CD14-positive monocyte (primary cell): ENCODE measurements around the gene KIF26A. TPM values are rescaled to one million over a fixed set of nuclear protein-coding genes. Genes with fewer than 3 reads are reported as not detected.

Experiments
- DNase-seq, 3 donors: peaks; one replicate each; pipeline ENCODE4 v3.0.0-alpha.2; 2011 to 2022
- H2AFZ ChIP-seq: 2 replicates; pipeline ENCODE4 v1.6.0; 2012; ENCODE audit warnings: mild to moderate bottlenecking, low read depth, low read length, inconsistent platforms; ENCODE audit not compliant: insufficient read depth, poor library complexity, severe bottlenecking
- H3K27ac ChIP-seq, 2 donors: 1 replicate in 1 of 2; 2 replicates in 1 of 2; pipeline ENCODE4 v1.5.1; 2012 to 2013; ENCODE audit warnings: low read length in 2 of 2, control low read depth in 1 of 2, inconsistent platforms in 1 of 2, low read depth in 1 of 2, mild to moderate bottlenecking in 1 of 2
- H3K27me3 ChIP-seq, 2 donors: one replicate each; pipeline versions ENCODE4 v1.6.0 to v1.6.1; 2011 to 2013; ENCODE audit warnings: low read length in 2 of 2; ENCODE audit not compliant: control insufficient read depth in 2 of 2, insufficient read depth in 2 of 2
- H3K36me3 ChIP-seq, 2 donors: replicated peaks in 1 of 2; 1 replicate in 1 of 2; 2 replicates in 1 of 2; pipeline versions ENCODE4 v1.5.1 to v1.6.1; 2012 to 2013; ENCODE audit warnings: low read length in 2 of 2, control low read depth in 1 of 2, inconsistent platforms in 1 of 2, mild to moderate bottlenecking in 1 of 2; ENCODE audit not compliant: insufficient read depth in 2 of 2, control insufficient read depth in 1 of 2
- H3K4me1 ChIP-seq, 2 donors: 1 replicate in 1 of 2; 2 replicates in 1 of 2; pipeline versions ENCODE4 v1.5.1 to v1.6.1; 2012 to 2013; ENCODE audit warnings: low read length in 2 of 2, control low read depth in 1 of 2, inconsistent platforms in 1 of 2, mild to moderate bottlenecking in 1 of 2, moderate library complexity in 1 of 2; ENCODE audit not compliant: insufficient read depth in 2 of 2, control insufficient read depth in 1 of 2
- H3K4me2 ChIP-seq: replicated peaks from 2 replicates; pipeline ENCODE3; 2012; ENCODE audit warnings: low read length, moderate library complexity, mild to moderate bottlenecking; ENCODE audit not compliant: poor library complexity, severe bottlenecking; ENCODE audit errors: extremely low read depth
- H3K4me3 ChIP-seq, 3 experiments: fragments of 200-600 bp in 1 of 3; sonication (generic) in 1 of 3; replicated peaks in 1 of 3; 1 replicate in 2 of 3; 2 replicates in 1 of 3; pipeline ENCODE4 v1.5.1; 2011 to 2013; ENCODE audit warnings: low read length in 3 of 3, mild to moderate bottlenecking in 3 of 3, control low read depth in 2 of 3, low read depth in 2 of 3, inconsistent platforms in 1 of 3, moderate library complexity in 1 of 3
- H3K79me2 ChIP-seq: 2 replicates; pipeline ENCODE4 v1.6.0; 2012; ENCODE audit warnings: mild to moderate bottlenecking, control low read depth, inconsistent platforms, low read length, moderate library complexity; ENCODE audit not compliant: insufficient read depth
- H3K9ac ChIP-seq: 2 replicates; pipeline ENCODE4 v1.6.0; 2017; ENCODE audit warnings: low read length, mild to moderate bottlenecking; ENCODE audit not compliant: insufficient read depth, poor library complexity, severe bottlenecking
- H3K9me3 ChIP-seq, 2 donors: replicated peaks in 1 of 2; 1 replicate in 1 of 2; 2 replicates in 1 of 2; pipeline versions ENCODE4 v1.5.1 to v1.6.1; 2012 to 2013; ENCODE audit warnings: low read length in 2 of 2, control low read depth in 1 of 2; ENCODE audit not compliant: control insufficient read depth in 1 of 2, insufficient read depth in 1 of 2
- H4K20me1 ChIP-seq: 2 replicates; pipeline ENCODE4 v1.6.0; 2012; ENCODE audit warnings: mild to moderate bottlenecking, low read length, control low read depth, moderate library complexity; ENCODE audit not compliant: insufficient read depth
- H3K27ac Mint-ChIP-seq, 7 donors: one replicate each; pipeline ENCODE4 v1.8.0; 2020; ENCODE audit warnings: mild to moderate bottlenecking in 7 of 7, mixed read lengths in 7 of 7, moderate library complexity in 6 of 7, inconsistent platforms in 2 of 7
- H3K27me3 Mint-ChIP-seq, 3 donors: one replicate each; pipeline ENCODE4 v1.8.0; 2021 to 2022; ENCODE audit warnings: low read depth in 3 of 3, mild to moderate bottlenecking in 3 of 3, mixed read lengths in 3 of 3, moderate library complexity in 3 of 3, inconsistent platforms in 1 of 3
- H3K36me3 Mint-ChIP-seq, 2 donors: one replicate each; pipeline ENCODE4 v1.8.0; 2020; ENCODE audit warnings: mixed read lengths in 2 of 2, inconsistent platforms in 1 of 2, mild to moderate bottlenecking in 1 of 2
- H3K4me1 Mint-ChIP-seq: one replicate; pipeline ENCODE4 v1.8.0; 2020; ENCODE audit warnings: mild to moderate bottlenecking, mixed read lengths
- H3K4me3 Mint-ChIP-seq, 2 donors: one replicate each; pipeline ENCODE4 v1.8.0; 2020; ENCODE audit warnings: mild to moderate bottlenecking in 2 of 2, mixed read lengths in 2 of 2, moderate library complexity in 1 of 2
- H3K9me3 Mint-ChIP-seq, 7 donors: one replicate each; pipeline ENCODE4 v1.8.0; 2020 to 2022; ENCODE audit warnings: mixed read lengths in 7 of 7, mild to moderate bottlenecking in 6 of 7, moderate library complexity in 6 of 7, inconsistent platforms in 2 of 7
- WGBS: methylation state at CpG from one replicate; pipeline ENCODE4 v1.1.5; 2013; ENCODE audit warnings: missing lambda C conversion rate; ENCODE audit not compliant: insufficient coverage; 5-methylcytosine and 5-hydroxymethylcytosine counted together
- intact Hi-C, 2 donors: fragments of 100-400 bp; cut with micrococcal nuclease; formaldehyde crosslinking; loops; one replicate each; pipeline versions ENCODE4 v1.15.0 to v1.15.1; 2023
- polyA plus RNA-seq, 3 donors: library from polyadenylated mRNA; depleted of rRNA in 1 of 3; unstranded in 2 of 3; stranded (reverse) in 1 of 3; fragments of 300-500 nt in 2 of 3; fragments of >200 nt in 1 of 3; fragmentation: Illumina TruSeq in 2 of 3; gene quantifications; 1 replicate in 2 of 3; 2 replicates in 1 of 3; pipeline ENCODE4 v1.2.3, GENCODE V29; 2012 to 2021
- TF ChIP-seq, protein P1 (sequence below): fragments of 200-600 bp; IDR thresholded peaks from one replicate; pipeline ENCODE4 v1.8.0; 2022; ENCODE audit warnings: antibody characterized with exemption, mild to moderate bottlenecking

KIF26A gene
- polyA plus RNA-seq, 3 donors = not detected

DNA sequence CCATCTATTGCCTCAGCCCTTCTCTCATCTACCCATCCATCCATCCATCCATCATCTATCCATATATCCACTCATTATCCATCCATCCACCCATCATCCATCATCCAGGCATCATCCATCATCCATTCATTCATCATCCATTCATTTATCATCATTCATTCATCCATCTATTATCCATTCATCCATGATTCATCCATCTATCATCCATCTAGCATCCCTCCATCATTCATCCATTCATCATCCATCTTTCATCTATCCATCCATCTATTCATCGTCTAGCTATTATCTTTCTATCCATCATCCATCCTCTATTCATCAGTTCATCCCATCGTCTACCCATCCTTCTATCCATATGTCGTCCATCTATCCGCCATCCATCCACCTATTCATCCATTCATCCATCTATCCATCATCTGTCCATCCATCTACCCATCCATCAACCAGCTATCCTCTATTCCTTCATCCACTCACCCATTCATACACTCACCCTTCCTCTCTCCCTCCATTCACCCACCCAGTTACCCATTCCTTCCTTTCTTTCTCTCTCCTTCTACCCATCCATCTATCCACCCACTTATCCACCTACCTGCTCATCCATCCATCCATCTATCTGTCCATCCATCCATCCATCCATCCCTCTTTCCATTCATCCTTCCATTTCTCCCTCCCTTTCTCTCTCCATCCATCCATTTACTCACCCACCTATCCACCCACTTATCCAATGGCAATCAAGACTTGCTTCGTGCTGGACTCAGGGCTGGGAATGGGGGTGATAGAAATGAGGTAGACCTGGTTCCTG is 59.3 kb downstream of the KIF26A start:
- Histone ChIP-seq H3K4me1 (peaks cover 0 to 4% of the 10 kb centered on the region in 2 donors), H3K79me2 (no peaks in the 10 kb centered on the region), H4K20me1 (no peaks in the 10 kb centered on the region), H3K9me3 (no peaks in the 10 kb centered on the region), H3K36me3 (no peaks in the 10 kb centered on the region), H3K9ac (no peak overlapping the region), H3K4me2 (no peak overlapping the region), H3K27ac (no peak overlapping the region), H3K27me3 (no peaks in the 10 kb centered on the region), H3K4me3 (no peak overlapping the region), H2AFZ (no peak overlapping the region)
- TF ChIP-seq, protein P1, sequence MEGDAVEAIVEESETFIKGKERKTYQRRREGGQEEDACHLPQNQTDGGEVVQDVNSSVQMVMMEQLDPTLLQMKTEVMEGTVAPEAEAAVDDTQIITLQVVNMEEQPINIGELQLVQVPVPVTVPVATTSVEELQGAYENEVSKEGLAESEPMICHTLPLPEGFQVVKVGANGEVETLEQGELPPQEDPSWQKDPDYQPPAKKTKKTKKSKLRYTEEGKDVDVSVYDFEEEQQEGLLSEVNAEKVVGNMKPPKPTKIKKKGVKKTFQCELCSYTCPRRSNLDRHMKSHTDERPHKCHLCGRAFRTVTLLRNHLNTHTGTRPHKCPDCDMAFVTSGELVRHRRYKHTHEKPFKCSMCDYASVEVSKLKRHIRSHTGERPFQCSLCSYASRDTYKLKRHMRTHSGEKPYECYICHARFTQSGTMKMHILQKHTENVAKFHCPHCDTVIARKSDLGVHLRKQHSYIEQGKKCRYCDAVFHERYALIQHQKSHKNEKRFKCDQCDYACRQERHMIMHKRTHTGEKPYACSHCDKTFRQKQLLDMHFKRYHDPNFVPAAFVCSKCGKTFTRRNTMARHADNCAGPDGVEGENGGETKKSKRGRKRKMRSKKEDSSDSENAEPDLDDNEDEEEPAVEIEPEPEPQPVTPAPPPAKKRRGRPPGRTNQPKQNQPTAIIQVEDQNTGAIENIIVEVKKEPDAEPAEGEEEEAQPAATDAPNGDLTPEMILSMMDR = no peak
- Mint-ChIP-seq H3K27ac (no peak overlapping the region), H3K4me3 (no peak overlapping the region), H3K9me3 (peaks cover 0 to 1% (median 0%) of the 10 kb centered on the region in 7 donors), H3K4me1 (peaks cover 10% of the 10 kb centered on the region), H3K27me3 (peaks cover 2 to 5% (median 5%) of the 10 kb centered on the region in 3 donors), H3K36me3 (no peaks in the 10 kb centered on the region)
- WGBS = 94% methylated on average over 4 of the region's 5 CpGs
- intact Hi-C loops = no loop called here
- DNase-seq = no peak

GRCh38 chr14:104199266-104199895 is 61.0 kb downstream of the KIF26A start:
- H3K4me3 Mint-ChIP-seq = no peak overlapping the region
- H3K9me3 ChIP-seq = no peaks in the 10 kb centered on the region
- DNase-seq = no peak
- H3K4me1 ChIP-seq = peaks cover 0 to 4% of the 10 kb centered on the region in 2 donors
- no peak overlapping the region for H3K27ac ChIP-seq
- H3K36me3 ChIP-seq = no peaks in the 10 kb centered on the region
- no peaks in the 10 kb centered on the region for H4K20me1 ChIP-seq
- 61% methylated on average over 16 of the region's 23 CpGs for WGBS
- H3K9me3 Mint-ChIP-seq = peaks cover 0 to 1% (median 0%) of the 10 kb centered on the region in 7 donors
- intact Hi-C loops = no loop called here
- H3K27me3 Mint-ChIP-seq = peaks cover 2 to 5% (median 4%) of the 10 kb centered on the region in 3 donors
- no peak overlapping the region for H2AFZ ChIP-seq
- H3K36me3 Mint-ChIP-seq = no peaks in the 10 kb centered on the region
- no peak overlapping the region for H3K4me3 ChIP-seq
- no peak overlapping the region for H3K27ac Mint-ChIP-seq
- no peaks in the 10 kb centered on the region for H3K27me3 ChIP-seq
- H3K4me1 Mint-ChIP-seq = peaks cover 10% of the 10 kb centered on the region
- no peak overlapping the region for H3K9ac ChIP-seq
- H3K4me2 ChIP-seq = no peak overlapping the region
- H3K79me2 ChIP-seq = no peaks in the 10 kb centered on the region
- TF ChIP-seq, protein P1 = no peak
